ENCODE data around the gene ATXN1. TPM values are rescaled to one million over a fixed set of nuclear protein-coding genes. Genes with fewer than 3 reads are reported as not detected.
"Not testable (repeated sequence)": the region's sequence is repeated elsewhere in the genome, so short reads cannot be mapped to it uniquely, and the experiment has no call there.

The ATXN1 gene
- total and polyA plus RNA-seq, 2 donors from 2014 or later: 4.2 to 58.2 TPM

- TF ChIP-seq CTCF (IDR thresholded peaks at IDR 0.05; ENCODE audit: borderline replicate concordance, extremely low read depth, insufficient read depth): no peak
- FAIRE-seq: no peak
- intact Hi-C loops (cut with DNase I): no loop called here
Measured at GRCh38 chr6:16785496-16785895, 24.2 kb upstream of the ATXN1 start.

GRCh38 chr6:16784957-16785356 is 23.7 kb upstream of the ATXN1 start:
- not testable (repeated sequence) for FAIRE-seq

More at GRCh38 chr6:16785496-16785895, 24.2 kb upstream of the ATXN1 start:
- no peaks in the 10 kb centered on the region for H3K9me3 ChIP-seq (ENCODE audit: control insufficient read depth in 2 of 3, insufficient read depth in 1 of 3, low read length in 3 of 3)
- no peaks in the 10 kb centered on the region for H3K36me3 ChIP-seq (ENCODE audit: control insufficient read depth in 2 of 3, insufficient read depth in 3 of 3, low read length in 3 of 3)
- no peak overlapping the region for H3K27ac ChIP-seq (ENCODE audit: low read depth in 2 of 2, low read length in 2 of 2)
- H3K9ac ChIP-seq (ENCODE audit: low read length in 3 of 3): no peak overlapping the region
- DNase-seq: no peak
- H3K27me3 ChIP-seq (ENCODE audit: control insufficient read depth, insufficient read depth, low read length): no peaks in the 10 kb centered on the region
- H3K4me1 ChIP-seq (ENCODE audit: control insufficient read depth in 2 of 3, insufficient read depth in 2 of 3, low read depth in 1 of 3, low read length in 3 of 3): peaks cover 0 to 5% (median 5%) of the 10 kb centered on the region in 3 donors
- H3K4me3 ChIP-seq (ENCODE audit: low read length in 3 of 3): no peak overlapping the region

GRCh38 chr6:16783952-16784565 is 22.8 kb upstream of the ATXN1 start:
- no peaks in the 10 kb centered on the region for H3K9me3 ChIP-seq (ENCODE audit: control insufficient read depth in 2 of 3, insufficient read depth in 1 of 3, low read length in 3 of 3)
- intact Hi-C loops (cut with DNase I): no loop called here
- H3K36me3 ChIP-seq (ENCODE audit: control insufficient read depth in 2 of 3, insufficient read depth in 3 of 3, low read length in 3 of 3): no peaks in the 10 kb centered on the region
- FAIRE-seq (no peak), DNase-seq (no peak)
- no peak overlapping the region for H3K9ac ChIP-seq (ENCODE audit: low read length in 3 of 3)
- H3K4me3 ChIP-seq (ENCODE audit: low read length in 3 of 3): no peak overlapping the region
- no peak overlapping the region for H3K27ac ChIP-seq (ENCODE audit: low read depth in 2 of 2, low read length in 2 of 2)
- H3K27me3 ChIP-seq (ENCODE audit: control insufficient read depth, insufficient read depth, low read length): no peaks in the 10 kb centered on the region
- H3K4me1 ChIP-seq (ENCODE audit: control insufficient read depth in 2 of 3, insufficient read depth in 2 of 3, low read depth in 1 of 3, low read length in 3 of 3): peaks cover 0 to 5% (median 5%) of the 10 kb centered on the region in 3 donors
- TF ChIP-seq CTCF (IDR thresholded peaks at IDR 0.05; ENCODE audit: borderline replicate concordance, extremely low read depth, insufficient read depth): no peak

More at GRCh38 chr6:16784957-16785356, 23.7 kb upstream of the ATXN1 start:
- H3K9ac ChIP-seq (ENCODE audit: low read length in 3 of 3); H3K27ac ChIP-seq (ENCODE audit: low read depth in 2 of 2, low read length in 2 of 2); H3K9me3 ChIP-seq (ENCODE audit: control insufficient read depth in 2 of 3, insufficient read depth in 1 of 3, low read length in 3 of 3); intact Hi-C loops (cut with DNase I); H3K27me3 ChIP-seq (ENCODE audit: control insufficient read depth, insufficient read depth, low read length); H3K4me3 ChIP-seq (ENCODE audit: low read length in 3 of 3); DNase-seq; H3K36me3 ChIP-seq (ENCODE audit: control insufficient read depth in 2 of 3, insufficient read depth in 3 of 3, low read length in 3 of 3); H3K4me1 ChIP-seq (ENCODE audit: control insufficient read depth in 2 of 3, insufficient read depth in 2 of 3, low read depth in 1 of 3, low read length in 3 of 3): not testable (repeated sequence)

GRCh38 chr6:16783509-16783908 is 22.2 kb upstream of the ATXN1 start:
- Histone ChIP-seq H3K36me3 (ENCODE audit: control insufficient read depth in 2 of 3, insufficient read depth in 3 of 3, low read length in 3 of 3) (no peaks in the 10 kb centered on the region), H3K27ac (ENCODE audit: low read depth in 2 of 2, low read length in 2 of 2) (no peak overlapping the region), H3K9me3 (ENCODE audit: control insufficient read depth in 2 of 3, insufficient read depth in 1 of 3, low read length in 3 of 3) (no peaks in the 10 kb centered on the region), H3K4me3 (ENCODE audit: low read length in 3 of 3) (no peak overlapping the region), H3K27me3 (ENCODE audit: control insufficient read depth, insufficient read depth, low read length) (no peaks in the 10 kb centered on the region), H3K9ac (ENCODE audit: low read length in 3 of 3) (no peak overlapping the region), H3K4me1 (ENCODE audit: control insufficient read depth in 2 of 3, insufficient read depth in 2 of 3, low read depth in 1 of 3, low read length in 3 of 3) (peaks cover 0 to 5% (median 5%) of the 10 kb centered on the region in 3 donors)
- DNase-seq (peak in 1 of 5 donors; percentile 41), FAIRE-seq (no peak)
- intact Hi-C loops (cut with DNase I): no loop called here
- no peak for TF ChIP-seq CTCF (IDR thresholded peaks at IDR 0.05; ENCODE audit: borderline replicate concordance, extremely low read depth, insufficient read depth)
